ENCODE measurements around the gene PGM1. TPM values are rescaled to one million over a fixed set of nuclear protein-coding genes. Genes with fewer than 3 reads are reported as not detected.

Gene PGM1
- total and polyA plus RNA-seq, 2 of the 13 experiments (the other 11 are each of a cell fraction or from before 2014, with no cell fraction given), result 51.6 to 105 TPM

GRCh38 chr1:63593303-63593885 lies at the start of gene PGM1 (continued):
- TF ChIP-seq FOSL2 (CRISPR knock-in tag; IDR thresholded peaks at IDR 0.05) (no peak; the same call in 1 of the 2 replicates), ZFP1 (CRISPR knock-in tag; IDR thresholded peaks at IDR 0.05) (0 out of 2 replicates have a peak, but pooled peaks have one; percentile 46), SATB2 (CRISPR knock-in tag; IDR thresholded peaks at IDR 0.05) (no peak), ZNF784 (CRISPR knock-in tag; IDR thresholded peaks at IDR 0.05; ENCODE audit: borderline replicate concordance) (no peak; the same call in 1 of the 2 replicates), SP5 (CRISPR knock-in tag; IDR thresholded peaks at IDR 0.05; ENCODE audit: borderline replicate concordance, low read depth) (peak; percentile 12; the same call in 1 of the 2 replicates), ZNF446 (CRISPR knock-in tag; IDR thresholded peaks at IDR 0.05) (peak; percentile 71; the same call in 1 of the 2 replicates), SSRP1 (CRISPR knock-in tag; IDR thresholded peaks at IDR 0.05) (no peak), SAFB2 (CRISPR knock-in tag; IDR thresholded peaks at IDR 0.05; ENCODE audit: borderline replicate concordance, low read depth) (no peak), ZNF557 (CRISPR knock-in tag; IDR thresholded peaks at IDR 0.05) (no peak), CCDC6 (CRISPR knock-in tag; IDR thresholded peaks at IDR 0.05) (peak; percentile 90), ZSCAN25 (CRISPR knock-in tag; IDR thresholded peaks at IDR 0.05) (0 out of 2 replicates have a peak, but pooled peaks have one; percentile 21), ZNF639 (CRISPR knock-in tag; conservative IDR thresholded peaks at IDR 0.05) (0 out of 2 replicates have a peak, but pooled peaks have one; percentile 48), TCF7L2 (IDR thresholded peaks at IDR 0.05; ENCODE audit: low read depth, low read length) (no peak), MAZ (IDR thresholded peaks at IDR 0.05; ENCODE audit: borderline replicate concordance, low read depth, low read length) (no peak), MAZ (CRISPR knock-in tag; IDR thresholded peaks at IDR 0.05; ENCODE audit: low read depth) (peak; percentile 71; the same call in 1 of the 2 replicates), MXI1 (IDR thresholded peaks at IDR 0.05; ENCODE audit: borderline replicate concordance, low read depth, low read length) (0 out of 3 replicates have a peak, but pooled peaks have one; percentile 58), ZNF746 (CRISPR knock-in tag; IDR thresholded peaks at IDR 0.05) (peak; percentile 99), SP1 (IDR thresholded peaks at IDR 0.05) (no peak), SP1 (CRISPR knock-in tag; IDR thresholded peaks at IDR 0.05) (peak; percentile 14; the same call in 1 of the 2 replicates), PHF5A (CRISPR knock-in tag; IDR thresholded peaks at IDR 0.05; ENCODE audit: low read depth, unreplicated experiment) (peak; percentile 3), ZNF274 (CRISPR knock-in tag; IDR thresholded peaks at IDR 0.05) (peak; percentile 45; the same call in 1 of the 2 replicates), ZNF30 (CRISPR knock-in tag; IDR thresholded peaks at IDR 0.05) (0 out of 2 replicates have a peak, but pooled peaks have one; percentile 81), ZNF773 (CRISPR knock-in tag; IDR thresholded peaks at IDR 0.05; ENCODE audit: borderline replicate concordance) (no peak), TIGD3 (CRISPR knock-in tag; IDR thresholded peaks at IDR 0.05; ENCODE audit: borderline replicate concordance) (0 out of 2 replicates have a peak, but pooled peaks have one; percentile 14), NAIF1 (CRISPR knock-in tag; IDR thresholded peaks at IDR 0.05; ENCODE audit: borderline replicate concordance) (0 out of 2 replicates have a peak, but pooled peaks have one; percentile 68), RBAK (CRISPR knock-in tag; IDR thresholded peaks at IDR 0.05) (0 out of 2 replicates have a peak, but pooled peaks have one; percentile 45), ZNF256 (CRISPR knock-in tag; conservative IDR thresholded peaks at IDR 0.05) (no peak)

All from HepG2 (cell line).